Measurements from ENCODE around the gene NARF.

NARF gene

GRCh38 chr17:82489851-82490511 lies 31.4 kb downstream of the NARF start:
- DNase-seq (ENCODE audit: low read depth), result no peak
- H3K4me3 ChIP-seq (ENCODE audit: low read depth, low read length), result no peak overlapping the region
- TF ChIP-seq, protein P1, sequence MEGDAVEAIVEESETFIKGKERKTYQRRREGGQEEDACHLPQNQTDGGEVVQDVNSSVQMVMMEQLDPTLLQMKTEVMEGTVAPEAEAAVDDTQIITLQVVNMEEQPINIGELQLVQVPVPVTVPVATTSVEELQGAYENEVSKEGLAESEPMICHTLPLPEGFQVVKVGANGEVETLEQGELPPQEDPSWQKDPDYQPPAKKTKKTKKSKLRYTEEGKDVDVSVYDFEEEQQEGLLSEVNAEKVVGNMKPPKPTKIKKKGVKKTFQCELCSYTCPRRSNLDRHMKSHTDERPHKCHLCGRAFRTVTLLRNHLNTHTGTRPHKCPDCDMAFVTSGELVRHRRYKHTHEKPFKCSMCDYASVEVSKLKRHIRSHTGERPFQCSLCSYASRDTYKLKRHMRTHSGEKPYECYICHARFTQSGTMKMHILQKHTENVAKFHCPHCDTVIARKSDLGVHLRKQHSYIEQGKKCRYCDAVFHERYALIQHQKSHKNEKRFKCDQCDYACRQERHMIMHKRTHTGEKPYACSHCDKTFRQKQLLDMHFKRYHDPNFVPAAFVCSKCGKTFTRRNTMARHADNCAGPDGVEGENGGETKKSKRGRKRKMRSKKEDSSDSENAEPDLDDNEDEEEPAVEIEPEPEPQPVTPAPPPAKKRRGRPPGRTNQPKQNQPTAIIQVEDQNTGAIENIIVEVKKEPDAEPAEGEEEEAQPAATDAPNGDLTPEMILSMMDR (IDR thresholded peaks at IDR 0.05; ENCODE audit: low read depth, low read length, missing control alignments), result no peak

DNA sequence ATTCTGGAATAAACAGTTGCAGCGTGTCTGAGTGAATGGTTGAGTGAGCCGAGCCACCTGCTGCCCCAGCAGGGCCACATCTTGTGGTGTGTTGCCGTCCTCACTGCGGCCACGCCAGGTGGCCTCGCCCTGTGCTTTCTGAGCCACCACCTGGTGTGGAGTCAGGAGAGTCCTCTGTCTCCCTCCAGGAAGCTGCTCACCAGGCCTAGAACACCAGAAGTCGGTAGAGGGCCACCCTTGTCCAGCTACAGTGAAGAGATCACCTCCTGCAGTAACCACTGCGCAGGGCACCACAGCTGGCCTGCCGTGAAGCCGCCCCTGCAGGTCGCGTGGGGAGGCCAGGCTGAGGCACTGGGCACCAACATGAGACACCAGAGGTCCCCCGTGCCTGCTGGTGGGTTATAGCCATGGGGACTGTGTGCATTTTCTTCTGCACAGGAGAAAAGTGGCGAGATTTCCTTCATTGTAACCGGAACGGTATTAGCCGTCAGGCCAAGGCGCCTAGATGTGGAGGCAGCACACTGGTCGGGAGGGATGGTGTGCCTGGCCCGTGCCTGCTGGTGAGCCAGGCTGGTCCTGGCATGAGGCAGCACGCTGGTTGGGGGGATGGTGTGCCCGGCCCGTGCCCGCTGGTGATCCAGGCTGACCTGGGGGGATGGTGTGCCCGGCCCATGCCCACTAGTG lies 32.1 kb downstream of the NARF start:
- TF ChIP-seq, protein P1 (IDR thresholded peaks at IDR 0.05; ENCODE audit: low read depth, low read length, missing control alignments), result no peak
- no peak for DNase-seq (ENCODE audit: low read depth)
- no peak overlapping the region for H3K4me3 ChIP-seq (ENCODE audit: low read depth, low read length)

- TF ChIP-seq, protein P1 (IDR thresholded peaks at IDR 0.05; ENCODE audit: low read depth, low read length, missing control alignments), result no peak
- no peak for DNase-seq (ENCODE audit: low read depth)
- H3K4me3 ChIP-seq (ENCODE audit: low read depth, low read length), result no peak overlapping the region
Measured at GRCh38 chr17:82491196-82491530, 32.6 kb downstream of the NARF start.

DNA sequence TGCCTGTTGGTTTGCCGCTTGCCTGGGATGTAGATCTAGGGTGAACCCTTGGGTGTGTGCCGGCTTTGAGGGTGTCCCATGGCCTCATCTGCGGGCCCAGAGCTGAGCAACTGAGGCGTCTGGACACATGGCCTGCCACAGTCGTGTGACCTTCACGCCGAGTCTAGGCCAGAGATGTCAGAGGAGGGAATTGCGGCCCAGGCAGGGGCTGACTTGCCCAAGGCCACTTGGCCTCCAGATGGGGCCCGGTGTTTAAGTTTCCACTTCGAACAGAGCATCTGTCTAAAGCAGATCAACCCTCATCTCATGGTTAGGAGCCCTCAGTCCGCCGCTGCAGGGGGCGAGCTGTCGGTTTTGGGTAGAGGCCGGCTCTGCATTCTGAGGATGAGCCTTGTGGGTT lies 33.0 kb downstream of the NARF start:
- DNase-seq (ENCODE audit: low read depth), result no peak
- no peak overlapping the region for H3K4me3 ChIP-seq (ENCODE audit: low read depth, low read length)
- TF ChIP-seq, protein P1 (IDR thresholded peaks at IDR 0.05; ENCODE audit: low read depth, low read length, missing control alignments), result no peak

DNA sequence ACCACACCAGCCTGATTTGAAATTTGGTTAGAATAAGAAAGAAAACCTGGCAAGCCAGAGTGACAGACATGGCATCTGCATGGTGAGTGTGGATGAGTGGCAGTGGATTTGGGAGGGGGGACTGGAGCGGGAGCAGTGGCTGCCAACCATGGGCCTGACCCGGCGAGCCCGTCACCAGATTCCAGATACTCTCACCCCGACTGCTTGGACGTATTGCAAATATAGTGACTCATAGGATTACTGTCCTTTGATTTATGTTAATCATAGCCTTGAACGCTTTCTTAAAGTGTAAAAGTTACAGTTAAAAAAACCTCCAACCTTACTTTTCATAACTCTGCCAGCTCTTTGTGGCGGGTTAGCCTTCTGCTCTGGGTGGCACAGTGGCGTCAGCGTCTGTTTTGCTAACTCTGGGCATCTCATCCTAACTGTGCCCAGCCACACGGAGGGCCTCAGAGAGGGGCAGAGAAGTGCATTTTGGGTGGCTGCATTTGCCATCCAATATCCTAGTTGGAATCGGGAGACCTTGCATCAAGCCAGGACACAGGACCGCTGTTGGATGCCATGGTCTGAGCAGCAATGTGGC lies 34.2 kb downstream of the NARF start:
- no peak for DNase-seq (ENCODE audit: low read depth)
- no peak overlapping the region for H3K4me3 ChIP-seq (ENCODE audit: low read depth, low read length)
- TF ChIP-seq, protein P1 (IDR thresholded peaks at IDR 0.05; ENCODE audit: low read depth, low read length, missing control alignments), result no peak

GRCh38 chr17:82493226-82493781 lies 34.8 kb downstream of the NARF start:
- no peak for DNase-seq (ENCODE audit: low read depth)
- no peak overlapping the region for H3K4me3 ChIP-seq (ENCODE audit: low read depth, low read length)
- TF ChIP-seq, protein P1 (IDR thresholded peaks at IDR 0.05; ENCODE audit: low read depth, low read length, missing control alignments), result no peak
